Left ventricle myocardium inferior (tissue), 1 donor: Measurements from ENCODE around the gene TMEM147. TPM values are rescaled to one million over a fixed set of nuclear protein-coding genes. Genes with fewer than 3 reads are reported as not detected.

Experiments used
- DNase-seq: peaks from one replicate; pipeline ENCODE4 v3.0.0-alpha.2; 2020
- H3K27ac ChIP-seq: fragments of 200-600 bp; replicated peaks from 2 replicates; pipeline ENCODE4 v1.8.0; 2021
- H3K27me3 ChIP-seq: fragments of 200-600 bp; 2 replicates; pipeline ENCODE4 v1.8.0; 2021; ENCODE audit warnings: low read depth
- H3K36me3 ChIP-seq: fragments of 200-600 bp; 2 replicates; pipeline ENCODE4 v1.8.0; 2021
- H3K4me1 ChIP-seq: fragments of 200-600 bp; 2 replicates; pipeline ENCODE4 v1.8.0; 2021
- H3K4me3 ChIP-seq: fragments of 200-600 bp; 2 replicates; pipeline ENCODE4 v1.8.0; 2021; ENCODE audit warnings: mild to moderate bottlenecking, moderate library complexity
- H3K9me3 ChIP-seq: fragments of 200-600 bp; replicated peaks from 2 replicates; pipeline ENCODE4 v1.8.0; 2021
- CTCF ChIP-seq: fragments of 200-600 bp; IDR thresholded peaks from 2 replicates; pipeline ENCODE4 v1.8.0; 2021; ENCODE audit warnings: antibody characterized with exemption, mild to moderate bottlenecking, borderline replicate concordance
- intact Hi-C: fragments of 100-400 bp; cut with micrococcal nuclease; formaldehyde crosslinking; loops from one replicate; pipeline ENCODE4 v1.11.0; 2022
- total RNA-seq: library from RNA; stranded (reverse); fragmentation: NEBNext Ultra II Directional; extraction: Animal tissue kit (Norgen Biotek cat#: 25700); gene quantifications from one replicate; pipeline ENCODE4 v1.2.1, GENCODE V29; 2021
- donor health status: DM: no; HTN: yes; CAD: no; lungs with severe emphysema.

The TMEM147 gene
- total RNA-seq, 1 donor from 2014 or later, result 84.3 TPM

GRCh38 chr19:35595928-35596327 is 50.5 kb downstream of the TMEM147 start:
- Histone ChIP-seq H3K9me3 (no peaks in the 10 kb centered on the region), H3K27me3 (peaks cover 43% of the 10 kb centered on the region), H3K4me3 (no peak overlapping the region), H3K36me3 (no peaks in the 10 kb centered on the region), H3K4me1 (no peaks in the 10 kb centered on the region), H3K27ac (no peak overlapping the region)
- TF ChIP-seq CTCF, result no peak
- DNase-seq, result no peak
- intact Hi-C loops, result no loop called here

- no peaks in the 10 kb centered on the region for H3K9me3 ChIP-seq
- intact Hi-C loops, result no loop called here
- no peaks in the 10 kb centered on the region for H3K36me3 ChIP-seq
- H3K27ac ChIP-seq, result no peak overlapping the region
- no peaks in the 10 kb centered on the region for H3K4me1 ChIP-seq
- DNase-seq, result no peak
- no peak for TF ChIP-seq CTCF
- H3K4me3 ChIP-seq, result no peak overlapping the region
- H3K27me3 ChIP-seq, result peaks cover 41% of the 10 kb centered on the region
These were observed 51.1 kb downstream of the TMEM147 start for GRCh38 chr19:35596366-35596999.

Other genes with a start within 250 kb of the TMEM147 start
- not detected for gene CD22, start 216.4 kb upstream of the TMEM147 start, total RNA-seq
- not detected for gene FFAR1, start 197.7 kb upstream of the TMEM147 start, total RNA-seq
- gene FFAR3, start 187.2 kb upstream of the TMEM147 start, total RNA-seq, result not detected
- gene GPR42, start 174.6 kb upstream of the TMEM147 start, total RNA-seq, result not detected
- gene FFAR2, start 97.4 kb upstream of the TMEM147 start, total RNA-seq, result 0.27 TPM
- not detected for gene KRTDAP, start 55.2 kb upstream of the TMEM147 start, total RNA-seq
- 7.9 TPM for gene DMKN, start 32.0 kb upstream of the TMEM147 start, total RNA-seq
- not detected for gene SBSN, start 17.3 kb upstream of the TMEM147 start, total RNA-seq
- not detected for gene GAPDHS, start 12.2 kb upstream of the TMEM147 start, total RNA-seq
- not detected for gene ATP4A, start 18.0 kb downstream of the TMEM147 start, total RNA-seq
- not detected for gene PMIS2, start 40.5 kb downstream of the TMEM147 start, total RNA-seq
- 3.7 TPM for gene HAUS5, start 67.1 kb downstream of the TMEM147 start, total RNA-seq
- 52.7 TPM for gene RBM42, start 83.4 kb downstream of the TMEM147 start, total RNA-seq
- gene ETV2, start 96.1 kb downstream of the TMEM147 start, total RNA-seq, result 0.33 TPM
- gene COX6B1, start 102.7 kb downstream of the TMEM147 start, total RNA-seq, result 1,365 TPM
- not detected for gene UPK1A, start 120.9 kb downstream of the TMEM147 start, total RNA-seq
- gene ZBTB32, start 158.9 kb downstream of the TMEM147 start, total RNA-seq, result not detected
- 12.8 TPM for gene KMT2B, start 172.4 kb downstream of the TMEM147 start, total RNA-seq
- gene IGFLR1, start 196.8 kb downstream of the TMEM147 start, total RNA-seq, result 4.9 TPM
- gene U2AF1L4, start 199.8 kb downstream of the TMEM147 start, total RNA-seq, result 24.9 TPM
- 43.1 TPM for gene PSENEN, start 200.0 kb downstream of the TMEM147 start, total RNA-seq
- 6.2 TPM for gene LIN37, start 202.9 kb downstream of the TMEM147 start, total RNA-seq
- 899 TPM for gene HSPB6, start 211.4 kb downstream of the TMEM147 start, total RNA-seq
- gene PROSER3, start 212.6 kb downstream of the TMEM147 start, total RNA-seq, result 4.8 TPM
- gene ARHGAP33, start 229.9 kb downstream of the TMEM147 start, total RNA-seq, result 3.8 TPM